Nephron progenitor cell (in vitro differentiated cells): ENCODE data around the gene ZNF653.

Source experiments
- DNase-seq: peaks from one replicate; pipeline ENCODE4 v3.0.0; 2021
- H3K27ac Mint-ChIP-seq: 2 replicates; pipeline ENCODE4 v1.8.0; 2021; ENCODE audit warnings: mild to moderate bottlenecking, moderate library complexity, mixed read lengths
- H3K27me3 Mint-ChIP-seq: 2 replicates; pipeline ENCODE4 v1.8.0; 2021; ENCODE audit warnings: mild to moderate bottlenecking, low read depth, mixed read lengths; ENCODE audit not compliant: poor library complexity
- H3K36me3 Mint-ChIP-seq: 2 replicates; pipeline ENCODE4 v1.8.0; 2021; ENCODE audit warnings: low read depth, mixed read lengths
- H3K4me1 Mint-ChIP-seq: 2 replicates; pipeline ENCODE4 v1.8.0; 2021; ENCODE audit warnings: mixed read lengths
- H3K4me3 Mint-ChIP-seq: 2 replicates; pipeline ENCODE4 v1.8.0; 2021; ENCODE audit warnings: mild to moderate bottlenecking, moderate library complexity, mixed read lengths
- H3K9me3 Mint-ChIP-seq: 2 replicates; pipeline ENCODE4 v1.8.0; 2021; ENCODE audit warnings: mild to moderate bottlenecking, moderate library complexity, mixed read lengths
- CTCF ChIP-seq: fragments of 200-600 bp; sonication (generic); IDR thresholded peaks from 2 replicates; pipeline ENCODE4 v1.5.0; 2021; ENCODE audit warnings: antibody characterized with exemption

The ZNF653 gene, protein sequence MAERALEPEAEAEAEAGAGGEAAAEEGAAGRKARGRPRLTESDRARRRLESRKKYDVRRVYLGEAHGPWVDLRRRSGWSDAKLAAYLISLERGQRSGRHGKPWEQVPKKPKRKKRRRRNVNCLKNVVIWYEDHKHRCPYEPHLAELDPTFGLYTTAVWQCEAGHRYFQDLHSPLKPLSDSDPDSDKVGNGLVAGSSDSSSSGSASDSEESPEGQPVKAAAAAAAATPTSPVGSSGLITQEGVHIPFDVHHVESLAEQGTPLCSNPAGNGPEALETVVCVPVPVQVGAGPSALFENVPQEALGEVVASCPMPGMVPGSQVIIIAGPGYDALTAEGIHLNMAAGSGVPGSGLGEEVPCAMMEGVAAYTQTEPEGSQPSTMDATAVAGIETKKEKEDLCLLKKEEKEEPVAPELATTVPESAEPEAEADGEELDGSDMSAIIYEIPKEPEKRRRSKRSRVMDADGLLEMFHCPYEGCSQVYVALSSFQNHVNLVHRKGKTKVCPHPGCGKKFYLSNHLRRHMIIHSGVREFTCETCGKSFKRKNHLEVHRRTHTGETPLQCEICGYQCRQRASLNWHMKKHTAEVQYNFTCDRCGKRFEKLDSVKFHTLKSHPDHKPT

GRCh38 chr19:11505504-11506100 lies at the start of gene ZNF653:
TSS of gene ZNF653 (minus strand) at chr19:11505839. CDS start at chr19:11505786, 53 bp downstream.
- DNase-seq = peak; percentile 93
- TF ChIP-seq CTCF = no peak
- Mint-ChIP-seq H3K36me3 (peaks cover 6% of the 10 kb centered on the region), H3K27me3 (peaks cover 3% of the 10 kb centered on the region), H3K9me3 (no peaks in the 10 kb centered on the region), H3K27ac (peak within 1 kb of the TSS; percentile 98), H3K4me3 (peak within 1 kb of the TSS; percentile 88), H3K4me1 (peaks cover 27% of the 10 kb centered on the region)

DNA sequence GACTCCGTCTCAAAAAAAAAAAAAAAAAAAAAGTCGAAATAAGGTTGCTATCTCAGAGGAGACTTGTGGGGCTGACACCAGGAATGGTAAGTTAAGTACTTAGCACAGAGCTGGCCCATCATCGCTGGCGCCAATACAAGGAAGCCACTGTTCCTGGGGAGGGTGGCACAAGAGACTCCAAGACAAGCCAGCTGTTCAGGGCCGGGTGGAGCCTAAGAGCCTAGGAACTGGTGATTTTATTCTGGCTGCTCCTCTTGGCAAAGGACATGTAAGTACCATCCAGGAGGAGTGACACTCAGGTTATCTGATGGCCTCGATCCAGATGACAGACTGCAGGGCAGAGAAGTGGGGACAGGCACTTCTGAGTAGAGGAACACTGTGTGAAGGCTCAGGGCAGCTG lies 49.6 kb upstream of the ZNF653 start:
- peak overlapping the region; percentile 18 for H3K4me3 Mint-ChIP-seq
- peaks cover 12% of the 10 kb centered on the region for H3K36me3 Mint-ChIP-seq
- H3K27me3 Mint-ChIP-seq = peaks cover 7% of the 10 kb centered on the region
- H3K4me1 Mint-ChIP-seq = peaks cover 28% of the 10 kb centered on the region
- DNase-seq = no peak
- H3K27ac Mint-ChIP-seq = no peak overlapping the region
- H3K9me3 Mint-ChIP-seq = no peaks in the 10 kb centered on the region
- no peak for TF ChIP-seq CTCF

- no peak for TF ChIP-seq CTCF
- Mint-ChIP-seq H3K4me1 (peaks cover 22% of the 10 kb centered on the region), H3K27me3 (peaks cover 7% of the 10 kb centered on the region), H3K9me3 (no peaks in the 10 kb centered on the region), H3K36me3 (peaks cover 12% of the 10 kb centered on the region), H3K27ac (no peak overlapping the region), H3K4me3 (no peak overlapping the region)
- DNase-seq = no peak
These were observed 48.5 kb upstream of the ZNF653 start for GRCh38 chr19:11554160-11554559.

GRCh38 chr19:11552666-11553372 lies 47.2 kb upstream of the ZNF653 start:
- Mint-ChIP-seq H3K27me3 (peaks cover 7% of the 10 kb centered on the region), H3K4me3 (no peak overlapping the region), H3K27ac (no peak overlapping the region), H3K4me1 (peaks cover 12% of the 10 kb centered on the region), H3K36me3 (peaks cover 12% of the 10 kb centered on the region), H3K9me3 (no peaks in the 10 kb centered on the region)
- no peak for TF ChIP-seq CTCF
- no peak for DNase-seq

DNA sequence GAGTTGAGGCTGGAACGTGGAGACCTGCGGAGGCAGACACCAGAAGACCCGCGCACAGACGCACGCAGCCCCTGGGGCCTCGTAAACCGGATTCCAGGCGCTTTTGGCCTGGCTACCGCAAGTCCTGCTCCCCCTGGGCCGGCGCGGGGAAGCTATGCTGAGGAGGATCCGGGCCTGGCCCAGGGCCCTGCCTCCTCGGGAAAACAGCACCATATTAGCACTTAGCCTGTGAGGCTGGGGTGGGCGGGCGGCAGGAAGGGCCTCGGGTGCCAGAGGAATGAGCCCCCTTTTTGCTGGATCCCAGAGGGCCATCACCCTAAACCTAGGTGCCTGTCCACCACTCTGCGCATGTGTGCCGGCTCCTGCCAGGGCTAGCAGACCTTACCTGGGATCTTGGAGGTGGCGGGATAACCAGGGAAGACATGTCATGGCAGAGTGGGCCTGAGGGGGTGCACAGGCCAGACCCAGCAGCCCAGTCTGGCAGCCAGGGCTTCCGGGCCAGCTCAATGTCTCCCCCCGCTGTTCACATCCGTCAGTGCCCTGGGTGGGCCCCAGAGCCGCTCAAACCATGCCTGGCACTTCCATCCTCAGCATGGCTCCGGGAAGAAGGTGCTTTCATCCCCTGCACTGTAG lies 46.1 kb upstream of the ZNF653 start:
- peak; percentile 30 for TF ChIP-seq CTCF
- peak; percentile 52 for DNase-seq
- H3K4me1 Mint-ChIP-seq = peaks cover 10% of the 10 kb centered on the region

More for the DNA sequence above, 46.1 kb upstream of the ZNF653 start:
- Mint-ChIP-seq H3K4me3 (no peak overlapping the region), H3K27ac (no peak overlapping the region), H3K36me3 (peaks cover 7% of the 10 kb centered on the region), H3K9me3 (no peaks in the 10 kb centered on the region), H3K27me3 (peaks cover 7% of the 10 kb centered on the region)
